ENCODE measurements around the gene COL9A1.

COL9A1 gene

GRCh38 chr6:70289299-70289698 lies 13.6 kb downstream of the COL9A1 start:
- no peak for TF ChIP-seq CTCF (IDR thresholded peaks at IDR 0.05; ENCODE audit: borderline replicate concordance, insufficient read depth, low read depth, low read length)
- no peak overlapping the region for H3K4me3 ChIP-seq (ENCODE audit: low read depth, low read length)

- no peak for TF ChIP-seq CTCF (IDR thresholded peaks at IDR 0.05; ENCODE audit: borderline replicate concordance, insufficient read depth, low read depth, low read length)
- no peak overlapping the region for H3K4me3 ChIP-seq (ENCODE audit: low read depth, low read length)
Observed at GRCh38 chr6:70286905-70287304, 16.0 kb downstream of the COL9A1 start.

GRCh38 chr6:70285201-70285600 lies 17.7 kb downstream of the COL9A1 start:
- TF ChIP-seq CTCF (IDR thresholded peaks at IDR 0.05; ENCODE audit: borderline replicate concordance, insufficient read depth, low read depth, low read length) = no peak
- no peak overlapping the region for H3K4me3 ChIP-seq (ENCODE audit: low read depth, low read length)

- H3K4me3 ChIP-seq (ENCODE audit: low read depth, low read length) = no peak overlapping the region
- TF ChIP-seq CTCF (IDR thresholded peaks at IDR 0.05; ENCODE audit: borderline replicate concordance, insufficient read depth, low read depth, low read length) = no peak
Observed at GRCh38 chr6:70282919-70283461, 19.9 kb downstream of the COL9A1 start.

- no peak overlapping the region for H3K4me3 ChIP-seq (ENCODE audit: low read depth, low read length)
- no peak for TF ChIP-seq CTCF (IDR thresholded peaks at IDR 0.05; ENCODE audit: borderline replicate concordance, insufficient read depth, low read depth, low read length)
Observed at GRCh38 chr6:70282312-70282918, 20.5 kb downstream of the COL9A1 start.

GRCh38 chr6:70281923-70282311 lies 21.0 kb downstream of the COL9A1 start:
- H3K4me3 ChIP-seq (ENCODE audit: low read depth, low read length) = no peak overlapping the region
- TF ChIP-seq CTCF (IDR thresholded peaks at IDR 0.05; ENCODE audit: borderline replicate concordance, insufficient read depth, low read depth, low read length) = no peak

- H3K4me3 ChIP-seq (ENCODE audit: low read depth, low read length) = no peak overlapping the region
- TF ChIP-seq CTCF (IDR thresholded peaks at IDR 0.05; ENCODE audit: borderline replicate concordance, insufficient read depth, low read depth, low read length) = no peak
Observed at GRCh38 chr6:70280400-70280853, 22.5 kb downstream of the COL9A1 start.

Measured in GM12875 (cell line).